ENCODE measurements around the gene LRMDA. TPM values are rescaled to one million over a fixed set of nuclear protein-coding genes. Genes with fewer than 3 reads are reported as not detected.
A peak's percentile ranks its signal among the peaks of the same experiment; 100 is the strongest.
"Not testable (repeated sequence)": the region's sequence is repeated elsewhere in the genome, so short reads cannot be mapped to it uniquely, and the experiment has no call there.

The LRMDA gene
- total RNA-seq, 1 donor from 2014 or later, result 22.3 TPM

GRCh38 chr10:75606203-75606779, 174.9 kb downstream of the LRMDA start:
- intact Hi-C loops (cut with DNase I), result loop anchor here (5.0 kb wide), 1 partner anchor 204 kb away; the partner anchor contains the start of gene ZNF503
- DNase-seq (ENCODE audit: missing footprints) (no peak), ATAC-seq (no peak)

DNA sequence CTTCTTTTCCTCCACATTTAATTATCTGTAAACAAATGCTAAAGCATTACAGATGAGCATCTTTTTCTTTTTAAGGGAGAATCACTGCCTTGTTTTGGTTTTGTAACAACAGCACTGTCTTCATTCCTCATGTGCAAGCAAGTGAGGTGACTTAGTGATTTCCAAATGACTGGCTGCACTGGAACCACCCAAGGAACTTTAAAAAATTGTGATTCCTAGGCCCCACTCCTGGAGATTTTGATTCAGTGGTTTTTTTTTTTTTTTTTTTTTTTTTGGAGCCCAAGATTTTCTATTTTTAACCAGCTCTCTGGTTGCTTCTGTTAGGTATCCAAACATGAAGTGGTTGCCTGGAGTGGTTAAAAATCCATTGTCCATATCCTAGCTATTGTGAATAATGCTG, 176.2 kb downstream of the LRMDA start:
- ATAC-seq (no peak), DNase-seq (ENCODE audit: missing footprints) (no peak)
- intact Hi-C loops (cut with DNase I), result loop anchor here (5.0 kb wide), 1 partner anchor 205 kb away; the partner anchor contains the start of gene ZNF503

DNA sequence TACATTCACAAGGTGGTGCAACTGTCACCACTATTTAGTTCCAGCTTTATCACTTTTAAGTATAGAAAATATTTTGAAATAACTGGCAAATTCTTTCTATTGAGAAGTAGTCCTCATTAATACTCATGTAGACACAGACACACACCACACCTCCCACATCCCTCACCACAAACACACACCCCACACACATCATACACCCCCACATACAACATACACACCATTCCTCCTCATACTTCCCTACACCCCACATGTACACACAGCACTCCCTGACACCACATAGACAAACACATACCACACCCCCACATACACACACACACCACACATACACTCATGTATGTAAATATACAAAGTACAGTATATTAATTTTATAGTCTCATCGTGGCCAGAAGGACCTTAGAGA, 178.8 kb downstream of the LRMDA start:
- intact Hi-C loops (cut with DNase I), result no loop called here
- ATAC-seq (no peak), DNase-seq (ENCODE audit: missing footprints) (no peak)

DNA sequence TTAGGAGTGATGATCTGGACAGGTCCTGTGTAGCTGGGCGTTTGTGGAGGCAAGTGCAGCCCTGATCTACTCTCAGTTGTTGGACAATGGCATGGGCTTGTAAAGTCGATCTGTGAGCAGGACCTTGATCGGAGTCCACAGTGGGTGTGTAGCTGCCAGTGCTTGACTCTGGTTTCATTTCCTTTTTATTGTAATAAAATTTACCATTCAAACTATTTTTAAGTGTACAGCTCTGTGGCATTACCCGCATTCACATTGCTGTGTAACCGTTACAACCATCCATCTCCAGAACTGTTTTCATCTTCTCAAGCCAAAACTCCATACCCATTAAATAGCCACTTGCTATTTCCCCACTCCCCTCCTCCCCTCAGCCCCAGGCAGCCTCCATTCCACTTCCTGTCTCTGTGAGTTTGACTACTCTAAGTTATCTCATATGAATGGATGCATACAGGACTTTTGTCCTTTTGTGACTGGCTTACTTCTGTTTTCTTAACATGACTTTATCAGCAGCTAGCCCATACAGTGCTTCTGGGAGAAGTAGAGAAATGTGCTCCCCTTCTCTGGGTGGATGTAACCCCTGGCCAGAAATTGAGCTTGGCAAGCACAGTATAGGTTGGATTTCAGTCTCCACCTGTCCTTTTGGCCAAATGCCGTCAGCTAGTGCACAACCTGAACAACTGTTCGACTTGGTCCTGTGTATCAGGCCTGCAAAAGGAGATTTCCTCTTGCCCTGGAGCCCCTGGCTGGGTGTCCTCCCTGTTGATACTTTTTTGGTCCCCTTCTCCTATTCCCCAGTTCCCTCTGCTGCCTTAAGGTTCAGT, 180.0 kb downstream of the LRMDA start:
- DNase-seq (ENCODE audit: missing footprints), result no peak
- intact Hi-C loops (cut with DNase I), result no loop called here
- ATAC-seq, result no peak

GRCh38 chr10:75611993-75612372, 180.6 kb downstream of the LRMDA start:
- ATAC-seq (no peak), DNase-seq (ENCODE audit: missing footprints) (no peak)
- intact Hi-C loops (cut with DNase I), result no loop called here

DNA sequence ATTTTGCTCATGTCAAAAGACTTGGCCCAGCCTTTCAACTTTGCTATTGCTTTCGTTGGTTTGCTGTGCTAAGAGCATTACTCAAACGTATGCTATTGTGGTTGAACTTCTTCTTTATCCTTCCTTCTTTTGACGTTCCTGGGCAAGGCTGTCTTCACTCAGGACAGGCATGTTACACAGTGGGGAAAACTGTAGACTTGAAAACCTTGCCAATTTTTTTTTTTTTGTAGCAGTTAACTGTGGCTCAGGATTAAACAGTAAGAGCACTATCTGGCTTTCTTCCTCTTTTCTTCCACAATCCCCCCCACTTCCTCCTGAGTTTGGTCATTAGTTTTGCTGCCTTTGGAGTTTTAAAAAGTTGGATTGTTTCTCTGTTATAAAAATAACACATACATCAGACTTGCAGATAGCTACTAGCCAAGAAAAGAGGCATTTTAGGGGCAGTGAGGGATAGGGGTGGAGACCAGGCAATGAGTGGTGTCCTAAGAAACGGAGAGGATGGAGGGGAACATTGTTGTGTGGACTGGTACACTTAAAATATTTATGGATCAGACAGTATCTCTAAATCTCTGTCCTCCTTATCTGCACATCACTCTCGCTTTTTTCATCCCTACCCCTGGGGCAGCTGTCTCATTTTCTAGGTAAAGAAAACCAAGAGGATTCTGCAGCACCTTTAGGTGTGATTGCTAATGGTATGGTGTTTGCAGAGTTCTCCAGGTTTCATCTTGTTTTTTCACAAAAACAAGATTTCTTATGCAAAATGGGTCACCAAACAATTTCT, 181.7 kb downstream of the LRMDA start:
- intact Hi-C loops (cut with DNase I), result no loop called here
- peak; percentile 68 for ATAC-seq

DNA sequence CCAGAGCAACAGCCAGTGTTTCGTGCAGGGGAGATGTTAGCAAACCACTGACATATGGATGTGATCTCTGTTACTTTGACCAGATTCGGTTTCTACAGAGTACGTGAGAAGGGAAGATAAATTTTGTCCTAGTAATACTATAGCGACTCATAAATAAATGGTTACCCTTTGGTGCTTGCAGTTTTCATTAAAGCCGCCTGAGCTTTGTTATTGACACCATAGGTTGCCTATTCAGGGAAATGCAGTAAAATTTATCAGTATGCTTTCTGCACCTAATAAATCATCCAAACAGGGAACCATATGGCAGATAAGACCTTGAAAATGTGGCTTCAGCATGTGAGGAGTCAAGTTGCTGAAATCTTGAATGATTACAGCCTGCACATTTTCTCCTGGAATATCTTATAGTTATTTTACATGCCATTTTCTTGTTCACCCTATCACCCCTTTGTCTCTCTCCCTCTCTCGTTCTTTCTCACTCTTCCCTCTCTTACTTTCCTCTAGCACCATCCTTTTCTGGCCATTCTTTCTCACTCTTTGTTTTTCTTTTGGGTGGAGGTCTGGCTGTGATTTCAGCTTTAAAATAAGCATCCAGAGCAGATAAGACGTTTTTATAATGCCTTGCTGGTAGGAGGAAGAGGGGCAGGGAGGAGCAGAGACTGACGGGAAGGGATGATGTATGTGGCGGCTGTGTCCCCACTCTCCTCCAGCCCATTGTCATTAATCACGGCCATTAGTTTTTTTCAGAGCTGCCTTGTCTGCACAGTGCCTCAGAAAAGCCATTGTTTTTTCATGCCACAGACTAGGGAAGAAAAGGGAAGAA, 182.5 kb downstream of the LRMDA start:
- DNase-seq (ENCODE audit: missing footprints) (no peak), ATAC-seq (no peak)
- intact Hi-C loops (cut with DNase I), result no loop called here

More for the DNA sequence above, 181.7 kb downstream of the LRMDA start:
- DNase-seq (ENCODE audit: missing footprints), result no peak

- DNase-seq (ENCODE audit: missing footprints) (no peak), ATAC-seq (no peak)
- intact Hi-C loops (cut with DNase I), result no loop called here
Observed at GRCh38 chr10:75616076-75616475, 184.7 kb downstream of the LRMDA start.

GRCh38 chr10:75616874-75617478, 185.6 kb downstream of the LRMDA start:
- no peak for DNase-seq (ENCODE audit: missing footprints)
- intact Hi-C loops (cut with DNase I), result no loop called here
- no peak for ATAC-seq

- intact Hi-C loops (cut with DNase I), result no loop called here
- peak; percentile 88 for ATAC-seq
- no peak for DNase-seq (ENCODE audit: missing footprints)
Observed at GRCh38 chr10:75617485-75618155, 186.2 kb downstream of the LRMDA start.

- intact Hi-C loops (cut with DNase I), result no loop called here
- DNase-seq (ENCODE audit: missing footprints) (no peak), ATAC-seq (no peak)
Observed at GRCh38 chr10:75619635-75620034, 188.2 kb downstream of the LRMDA start.

GRCh38 chr10:75620356-75620755, 188.9 kb downstream of the LRMDA start:
- DNase-seq (ENCODE audit: missing footprints) (no peak), ATAC-seq (no peak)
- intact Hi-C loops (cut with DNase I), result no loop called here

- intact Hi-C loops (cut with DNase I); ATAC-seq; DNase-seq (ENCODE audit: missing footprints): not testable (repeated sequence)
Observed at GRCh38 chr10:75621003-75621402, 189.6 kb downstream of the LRMDA start.

GRCh38 chr10:75622503-75622902, 191.1 kb downstream of the LRMDA start:
- intact Hi-C loops (cut with DNase I), result no loop called here
- DNase-seq (ENCODE audit: missing footprints), result no peak
- ATAC-seq, result no peak

- DNase-seq (ENCODE audit: missing footprints), result no peak
- no peak for ATAC-seq
- intact Hi-C loops (cut with DNase I), result no loop called here
Observed at GRCh38 chr10:75623310-75624093, 192.1 kb downstream of the LRMDA start.

GRCh38 chr10:75624638-75625037, 193.2 kb downstream of the LRMDA start:
- intact Hi-C loops (cut with DNase I), result no loop called here
- ATAC-seq (no peak), DNase-seq (ENCODE audit: missing footprints) (no peak)

- intact Hi-C loops (cut with DNase I), result no loop called here
- ATAC-seq (no peak), DNase-seq (ENCODE audit: missing footprints) (no peak)
Observed at GRCh38 chr10:75630746-75631145, 199.3 kb downstream of the LRMDA start.
